ENCODE data around the gene BIN1. TPM values are rescaled to one million over a fixed set of nuclear protein-coding genes. Genes with fewer than 3 reads are reported as not detected.
"Not testable (repeated sequence)": the region's sequence is repeated elsewhere in the genome, so short reads cannot be mapped to it uniquely, and the experiment has no call there.

The BIN1 gene
- total RNA-seq, 1 experiment from 2014 or later: 89.3 TPM

DNA sequence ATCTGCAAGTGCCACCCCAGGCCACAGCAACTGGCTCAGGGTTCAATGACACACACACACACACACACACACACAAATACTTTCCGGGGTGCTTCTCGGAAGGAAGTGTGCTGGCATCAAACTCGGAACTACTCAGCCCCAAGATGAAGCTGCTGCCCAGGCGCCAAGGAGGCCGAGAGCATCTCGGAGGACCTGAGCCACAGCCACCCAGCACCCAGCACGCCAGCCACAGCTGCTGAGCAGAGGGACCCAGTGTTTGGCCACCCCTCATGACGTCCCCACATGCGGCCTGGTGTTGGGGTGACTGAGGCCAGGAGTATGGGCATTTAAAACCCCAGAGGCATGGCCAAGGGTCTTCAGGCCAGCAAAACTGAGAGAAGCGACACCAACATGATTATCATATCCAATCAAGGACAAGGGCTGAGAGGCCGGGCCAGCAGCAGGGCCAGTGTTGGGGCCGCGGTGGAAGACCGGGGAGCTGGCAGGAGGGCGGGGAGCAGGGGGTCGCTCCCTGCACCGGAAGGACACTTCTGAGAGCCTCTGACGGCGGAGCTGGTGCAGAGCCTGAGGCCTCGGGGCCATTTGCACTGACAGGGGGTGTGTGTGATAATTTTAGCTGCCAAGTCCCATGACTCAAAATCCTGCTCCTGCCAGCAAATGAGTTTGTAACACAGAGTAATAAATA lies 61.8 kb downstream of the BIN1 start:
- in situ Hi-C loops (cut with HindIII; ENCODE audit: low pct_unique_long_range_greater_than_20kb, low sequenced_read_pairs): no loop called here
- no peak for DNase-seq (ENCODE audit: low read depth)

DNA sequence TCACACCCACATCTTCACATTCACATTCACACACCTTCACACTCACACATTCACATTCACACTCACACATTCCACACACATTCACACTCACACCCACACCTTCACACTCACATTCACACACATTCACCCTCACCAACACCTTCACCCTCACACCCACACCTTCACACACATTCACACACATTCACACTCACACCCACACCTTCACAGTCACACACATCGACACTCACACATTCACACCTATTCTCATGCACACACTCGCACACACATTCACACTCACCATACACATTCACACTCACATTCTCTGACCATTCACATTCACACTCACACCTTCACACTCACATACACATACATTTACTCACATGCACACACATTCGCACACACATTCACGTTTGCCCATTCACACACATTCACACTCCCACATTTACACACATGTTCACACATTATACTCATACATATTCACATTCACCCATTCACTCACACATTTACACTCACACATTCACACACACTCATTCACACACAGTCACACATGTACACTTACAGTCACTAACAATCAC lies 62.7 kb downstream of the BIN1 start:
- in situ Hi-C loops (cut with HindIII; ENCODE audit: low pct_unique_long_range_greater_than_20kb, low sequenced_read_pairs): no loop called here
- no peak for DNase-seq (ENCODE audit: low read depth)

DNA sequence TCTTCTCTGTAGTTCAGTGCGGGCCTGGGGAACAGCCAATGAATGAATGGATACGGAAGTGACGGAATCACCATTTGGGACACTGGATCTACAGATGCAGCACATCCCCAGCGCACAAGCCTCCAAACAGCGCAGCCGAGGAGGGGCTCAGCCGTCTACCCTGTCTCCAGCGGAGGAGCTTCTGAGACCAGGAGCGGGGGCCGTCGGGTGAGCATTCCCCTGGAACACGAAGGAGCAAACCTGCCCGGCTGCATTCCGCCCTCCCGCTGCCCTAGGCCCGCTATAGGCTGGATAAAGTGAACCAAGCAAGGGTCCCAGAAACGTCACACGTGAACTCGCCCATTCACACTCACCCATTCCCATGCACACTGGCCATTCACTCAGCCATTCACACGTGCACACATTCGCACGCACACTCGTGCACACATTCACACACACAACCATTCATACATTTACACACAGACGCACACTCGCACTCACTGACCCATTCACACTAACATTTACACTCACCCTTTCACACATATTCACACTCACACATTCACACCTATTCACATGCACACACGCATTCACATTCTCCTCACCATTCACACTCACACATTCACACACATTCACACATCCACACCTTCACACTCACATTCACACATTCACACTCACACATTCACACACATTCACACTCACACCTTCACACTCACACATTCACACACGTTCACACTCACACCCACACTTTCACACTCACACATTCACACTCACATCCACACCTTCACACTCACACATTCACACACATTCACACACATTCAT lies 63.4 kb downstream of the BIN1 start:
- in situ Hi-C loops (cut with HindIII; ENCODE audit: low pct_unique_long_range_greater_than_20kb, low sequenced_read_pairs): no loop called here

DNA sequence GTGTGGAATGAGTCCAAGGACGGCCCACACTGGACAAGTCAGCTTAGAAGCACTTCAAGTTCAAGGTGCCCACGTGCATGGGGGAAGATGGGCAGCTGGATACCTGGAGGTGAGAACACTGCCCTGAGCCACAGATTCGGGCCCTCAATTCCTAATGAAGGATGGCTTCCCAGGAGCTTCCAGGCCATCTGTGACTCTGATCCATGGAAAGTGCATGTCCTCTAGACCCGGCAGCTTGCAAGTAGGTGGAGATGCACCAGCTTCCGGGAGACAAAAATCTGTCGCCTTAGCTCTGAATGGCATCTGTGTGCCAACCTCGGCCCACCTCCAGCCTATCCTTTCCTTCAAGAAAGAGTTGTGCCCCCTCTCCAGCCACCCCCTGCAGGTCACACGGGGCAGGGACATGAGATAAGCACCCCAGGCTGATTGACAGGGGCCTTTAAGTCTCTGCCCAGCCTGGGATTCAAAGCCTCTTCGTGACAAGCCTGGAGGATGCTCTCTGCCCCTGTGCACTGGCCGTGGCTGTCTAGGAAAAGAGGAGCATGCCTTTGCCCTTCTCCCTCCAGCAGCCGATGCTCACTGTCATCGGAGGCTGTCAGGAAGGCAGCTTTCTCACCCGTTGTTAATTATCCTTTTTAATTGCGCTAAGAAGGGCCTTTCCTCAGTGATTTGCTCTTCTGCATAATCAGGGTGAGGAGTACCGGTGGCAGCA lies 65.5 kb downstream of the BIN1 start:
- in situ Hi-C loops (cut with HindIII; ENCODE audit: low pct_unique_long_range_greater_than_20kb, low sequenced_read_pairs): no loop called here
- DNase-seq (ENCODE audit: low read depth): no peak

More for the DNA sequence above, 63.4 kb downstream of the BIN1 start:
- no peak for DNase-seq (ENCODE audit: low read depth)

DNA sequence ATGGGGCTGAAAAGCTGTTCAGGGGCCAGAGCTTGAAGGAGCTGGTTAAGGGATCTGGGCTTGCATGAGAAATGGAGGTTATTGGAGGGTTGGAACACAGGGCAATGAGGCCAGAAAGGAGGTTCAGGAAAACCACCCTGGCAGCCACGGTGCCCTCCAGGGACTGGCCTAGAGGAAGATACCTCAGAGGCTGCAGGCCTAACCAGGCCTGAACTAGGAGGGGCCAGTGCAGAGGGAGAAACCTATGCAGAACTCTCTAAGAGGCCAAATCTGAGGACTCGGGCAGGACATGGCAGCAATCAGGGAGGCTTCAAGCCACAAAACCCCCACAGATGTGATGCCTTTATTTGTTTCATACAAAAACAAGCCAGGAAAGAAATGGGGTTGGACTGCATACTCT lies 66.8 kb downstream of the BIN1 start:
- no peak for DNase-seq (ENCODE audit: low read depth)
- in situ Hi-C loops (cut with HindIII; ENCODE audit: low pct_unique_long_range_greater_than_20kb, low sequenced_read_pairs): no loop called here

DNA sequence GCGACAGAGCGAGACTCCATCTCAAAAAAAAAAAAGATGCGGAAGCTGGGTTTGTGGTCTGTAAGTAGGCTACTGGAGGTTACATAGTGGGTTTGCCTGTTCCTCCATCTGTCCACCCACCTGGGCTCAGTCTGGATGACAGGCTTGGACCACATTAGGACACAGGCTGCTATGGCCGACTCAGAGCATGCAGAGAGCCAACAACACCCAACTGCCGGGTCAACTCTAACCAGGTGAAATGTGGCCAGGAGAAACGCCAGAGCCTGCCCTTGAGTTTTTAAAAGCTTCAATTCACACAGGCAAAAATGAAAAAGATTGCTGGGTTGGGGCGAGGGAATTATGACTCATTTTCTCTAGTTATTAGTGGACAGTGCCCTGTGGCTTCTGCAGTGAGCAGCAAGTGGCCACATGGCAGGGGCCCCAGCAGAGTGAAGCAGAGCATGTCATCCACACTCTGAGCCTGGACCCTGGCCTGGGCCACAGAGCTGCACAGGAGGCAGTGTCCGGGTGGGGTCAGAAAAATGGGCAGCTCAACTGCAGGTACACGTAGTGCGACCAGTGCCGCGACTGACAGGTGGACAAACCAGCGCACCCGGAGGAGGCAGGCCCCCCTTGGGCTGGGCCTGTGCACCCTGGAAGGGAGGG lies 67.4 kb downstream of the BIN1 start:
- in situ Hi-C loops (cut with HindIII; ENCODE audit: low pct_unique_long_range_greater_than_20kb, low sequenced_read_pairs): no loop called here

DNA sequence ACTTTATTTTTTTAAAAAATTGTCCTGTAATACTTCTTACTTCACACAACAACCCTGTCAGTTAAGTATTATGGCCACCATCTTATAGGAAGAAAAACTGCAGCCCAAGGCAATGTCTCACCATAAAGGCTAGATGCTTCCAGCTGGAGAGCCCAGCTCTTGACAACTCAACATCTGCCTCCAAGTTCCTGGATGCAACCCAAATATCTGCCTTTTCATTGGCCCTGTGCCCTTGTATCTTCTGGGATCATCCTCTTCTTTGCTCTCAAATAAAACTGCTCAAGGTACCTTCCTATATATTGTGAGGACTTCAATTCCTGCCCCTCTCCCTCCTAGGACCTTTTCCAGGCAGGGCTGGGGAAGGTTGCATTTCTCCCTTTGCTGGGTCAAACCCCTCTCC lies 69.5 kb downstream of the BIN1 start:
- in situ Hi-C loops (cut with HindIII; ENCODE audit: low pct_unique_long_range_greater_than_20kb, low sequenced_read_pairs): no loop called here
- DNase-seq (ENCODE audit: low read depth): no peak

More for the DNA sequence above, 67.4 kb downstream of the BIN1 start:
- DNase-seq (ENCODE audit: low read depth): no peak

DNA sequence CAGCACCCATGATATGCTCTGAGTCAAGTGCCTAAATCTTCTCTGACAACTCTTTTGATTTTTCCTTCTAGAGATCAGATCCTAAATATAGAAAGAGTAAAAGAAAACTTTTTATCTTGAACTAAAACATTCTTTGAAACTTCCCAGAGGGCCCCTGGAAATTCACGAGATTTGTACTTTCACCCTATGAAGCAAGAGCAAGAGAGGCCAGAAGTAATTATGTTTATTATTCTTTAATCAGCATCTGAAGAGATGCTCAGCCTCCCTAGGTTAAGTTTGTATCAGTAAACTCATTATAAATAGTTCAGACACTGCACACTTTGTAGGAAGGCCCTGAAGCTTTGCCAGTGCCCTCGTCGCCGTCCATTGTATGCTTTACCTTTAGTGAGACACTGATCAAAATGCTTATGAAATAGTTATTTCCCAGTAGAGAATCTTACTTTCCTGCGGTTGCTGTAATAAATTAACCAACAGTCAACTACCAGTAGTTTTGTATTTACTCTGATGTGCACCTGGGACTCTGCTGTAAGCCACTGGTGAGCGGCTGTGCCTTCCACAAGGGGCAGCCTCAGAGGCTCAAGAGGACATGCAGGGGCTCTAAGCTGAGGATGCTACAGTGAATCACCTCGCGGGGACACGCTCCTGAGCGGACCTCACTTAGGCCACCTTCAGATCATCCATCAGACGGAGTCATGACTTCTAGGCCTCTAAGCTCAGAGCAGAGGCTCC lies 71.9 kb downstream of the BIN1 start:
- in situ Hi-C loops (cut with HindIII; ENCODE audit: low pct_unique_long_range_greater_than_20kb, low sequenced_read_pairs): no loop called here
- no peak for DNase-seq (ENCODE audit: low read depth)

DNA sequence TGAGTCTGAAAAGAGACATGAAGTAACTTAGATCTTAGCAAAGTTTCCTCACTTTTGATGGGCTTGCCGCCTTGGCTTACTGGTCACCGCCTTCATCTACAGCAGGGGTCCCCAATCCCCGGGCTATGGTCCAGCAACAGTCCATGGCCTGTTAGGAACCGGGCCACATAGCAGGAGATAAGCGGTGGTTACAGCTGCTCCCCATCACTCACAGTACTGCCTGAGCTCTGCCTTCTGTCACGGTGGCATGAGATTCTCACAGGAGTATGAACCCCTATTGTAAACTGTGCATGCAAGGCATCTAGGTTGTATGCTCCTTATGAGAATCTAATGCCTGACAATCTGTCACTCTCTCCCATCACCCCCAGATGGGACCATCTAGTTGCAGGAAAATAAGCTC lies 72.9 kb downstream of the BIN1 start:
- DNase-seq (ENCODE audit: low read depth): no peak
- in situ Hi-C loops (cut with HindIII; ENCODE audit: low pct_unique_long_range_greater_than_20kb, low sequenced_read_pairs): no loop called here

DNA sequence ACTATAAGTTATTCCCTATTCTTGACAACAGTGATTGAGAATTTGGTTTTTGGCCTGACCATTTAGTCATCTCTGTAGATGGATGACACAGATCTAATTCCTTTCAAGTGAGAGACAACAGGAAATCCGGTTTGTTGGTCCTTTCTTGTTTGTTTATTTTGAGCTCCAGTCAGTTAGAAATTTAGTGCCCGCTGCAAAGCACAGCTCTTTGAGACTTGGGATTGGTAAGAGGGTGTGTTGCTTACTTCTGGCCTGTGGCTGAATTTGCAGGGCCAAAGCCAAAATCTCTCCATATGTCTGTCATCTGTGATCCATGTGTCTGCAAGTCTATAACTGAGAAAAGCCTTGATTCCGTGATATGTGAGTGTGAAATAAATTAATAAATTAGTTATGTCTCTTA lies 74.3 kb downstream of the BIN1 start:
- in situ Hi-C loops (cut with HindIII; ENCODE audit: low pct_unique_long_range_greater_than_20kb, low sequenced_read_pairs): no loop called here
- DNase-seq (ENCODE audit: low read depth): no peak

DNA sequence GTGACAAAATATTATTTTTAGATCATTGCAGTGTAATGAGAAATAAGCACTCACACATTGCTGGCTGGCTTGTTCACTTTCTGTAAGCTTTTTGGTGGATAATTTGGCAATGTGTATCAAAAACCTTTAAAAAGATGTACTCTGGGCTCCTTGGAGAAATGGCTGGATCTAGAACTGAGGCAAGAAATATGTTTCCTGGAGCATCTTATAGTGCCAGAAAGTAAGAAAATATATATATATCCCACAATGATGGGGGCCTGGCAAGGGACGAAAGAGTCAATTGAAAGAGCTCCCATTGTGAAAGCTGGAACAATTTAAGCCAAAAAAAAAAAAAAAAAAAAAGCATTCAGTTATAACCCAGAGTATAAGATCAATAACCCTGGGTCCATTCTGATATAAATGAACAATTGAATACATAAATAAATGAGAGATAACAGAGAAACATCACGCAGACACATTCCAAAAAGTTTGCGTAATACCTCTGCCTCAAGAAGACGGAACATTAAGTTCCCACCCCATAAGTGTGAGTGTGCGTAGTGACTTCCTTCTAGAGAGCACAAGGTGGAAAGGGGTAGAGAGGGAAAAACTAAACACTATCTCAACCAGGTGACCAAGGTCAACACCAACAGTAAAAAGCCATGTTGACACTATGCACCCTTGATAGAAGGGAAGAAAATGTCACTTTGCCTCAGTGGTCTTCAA lies 77.5 kb downstream of the BIN1 start:
- in situ Hi-C loops (cut with HindIII; ENCODE audit: low pct_unique_long_range_greater_than_20kb, low sequenced_read_pairs): no loop called here
- DNase-seq (ENCODE audit: low read depth): no peak

DNA sequence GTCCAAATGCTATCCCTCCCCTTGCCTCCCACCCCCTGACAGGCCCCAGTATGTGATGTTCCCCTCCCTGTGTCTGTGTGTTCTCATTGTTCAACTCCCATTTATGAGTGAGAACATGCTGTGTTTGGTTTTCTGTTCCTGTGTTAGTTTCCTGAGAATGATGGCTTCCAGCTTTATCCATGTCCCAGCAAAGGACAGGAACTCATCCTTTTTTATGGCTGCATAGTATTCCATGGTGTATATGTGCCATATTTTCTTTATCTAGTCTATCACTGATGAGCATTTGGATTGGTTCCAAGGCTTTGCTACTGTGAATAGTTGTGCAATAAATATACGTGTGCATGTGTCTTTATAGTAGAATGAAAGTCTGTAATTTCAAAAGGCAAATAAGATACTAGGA lies 78.2 kb downstream of the BIN1 start:
- DNase-seq (ENCODE audit: low read depth); in situ Hi-C loops (cut with HindIII; ENCODE audit: low pct_unique_long_range_greater_than_20kb, low sequenced_read_pairs): not testable (repeated sequence)

DNA sequence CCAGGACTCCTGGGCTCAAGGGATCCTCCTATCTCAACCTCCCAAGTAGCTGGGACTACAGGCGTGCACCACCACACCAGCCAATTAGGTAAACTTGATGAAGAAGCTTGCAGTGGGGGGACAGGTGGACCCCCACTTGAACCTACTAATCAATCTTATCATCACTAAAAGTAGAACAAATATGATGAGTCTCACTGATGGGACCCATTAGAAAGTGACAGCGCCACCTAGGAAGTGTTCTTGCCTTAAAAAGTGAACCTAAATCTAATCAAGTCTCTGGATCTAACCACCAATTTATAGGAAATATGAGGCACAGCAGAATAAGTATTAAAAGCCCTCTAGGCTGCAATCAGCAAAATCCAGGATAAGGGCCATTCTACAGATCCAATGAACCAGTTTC lies 79.2 kb downstream of the BIN1 start:
- no peak for DNase-seq (ENCODE audit: low read depth)
- in situ Hi-C loops (cut with HindIII; ENCODE audit: low pct_unique_long_range_greater_than_20kb, low sequenced_read_pairs): no loop called here

DNA sequence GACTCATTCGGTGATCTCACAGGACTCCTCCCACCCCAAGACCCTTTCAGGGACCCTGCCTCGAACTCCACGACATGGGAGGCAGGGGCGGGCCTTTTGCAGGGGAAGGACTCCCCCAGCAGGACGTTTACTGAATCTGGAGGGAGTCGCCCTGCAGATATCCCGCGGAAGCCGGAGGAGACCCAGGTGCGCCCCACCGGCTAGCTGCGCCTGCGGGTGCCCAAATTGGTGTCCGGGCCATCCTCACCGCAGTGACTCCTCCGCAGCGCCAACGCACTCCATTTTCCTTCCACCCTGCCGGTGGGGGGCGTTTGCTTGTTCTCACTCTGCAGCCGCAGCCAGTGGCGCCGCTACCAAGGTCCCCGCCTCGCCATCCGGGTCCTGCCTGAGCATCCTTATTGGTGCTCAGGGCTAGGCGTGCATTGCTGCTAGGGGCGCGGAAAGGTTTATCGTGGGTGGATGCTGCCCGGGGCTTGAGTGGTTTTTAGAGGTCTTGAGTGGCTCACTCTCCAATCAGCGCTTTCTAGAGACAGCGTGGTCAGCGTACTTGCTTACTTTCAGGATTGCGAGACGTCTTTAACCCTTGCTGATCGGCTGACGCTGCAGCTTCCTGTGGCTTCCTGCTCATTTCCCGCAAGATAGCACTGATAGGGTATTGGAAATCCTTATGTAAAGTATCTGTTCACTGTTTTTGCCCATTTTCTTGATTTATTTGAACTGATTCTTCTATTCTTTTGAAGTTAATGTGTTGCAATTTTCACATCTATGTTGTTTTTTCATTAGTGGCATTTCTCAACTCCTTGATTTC lies 81.4 kb downstream of the BIN1 start:
- DNase-seq (ENCODE audit: low read depth): peak; percentile 81
- in situ Hi-C loops (cut with HindIII; ENCODE audit: low pct_unique_long_range_greater_than_20kb, low sequenced_read_pairs): no loop called here

DNA sequence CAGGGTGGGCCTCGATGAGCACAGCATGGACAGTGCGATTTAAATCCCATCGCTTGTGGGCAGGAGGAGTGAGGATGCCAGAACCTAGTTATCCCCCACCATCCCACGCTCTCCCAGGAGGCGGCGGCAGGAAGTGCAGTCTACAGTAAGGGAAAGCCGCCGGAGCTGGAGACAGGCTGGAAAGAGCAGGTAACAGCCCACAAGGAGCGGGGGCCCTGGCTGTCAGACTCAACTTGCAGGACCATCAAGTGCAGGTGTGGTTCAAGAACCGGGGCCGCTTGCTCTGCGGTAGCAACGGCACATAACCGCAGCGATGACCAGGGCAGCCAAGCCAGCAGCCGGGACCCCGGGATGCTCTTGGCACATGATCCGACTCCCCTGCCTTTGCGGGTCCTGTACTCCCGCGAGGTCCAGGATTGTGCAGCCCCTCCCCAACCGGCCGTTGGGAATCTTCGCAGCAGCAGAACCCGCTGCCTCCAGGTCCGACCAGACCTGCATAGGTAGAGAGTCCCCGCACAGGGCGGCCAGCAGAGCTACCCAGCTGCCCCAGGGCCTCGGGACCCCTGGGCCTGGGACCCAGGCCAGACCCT lies 82.1 kb downstream of the BIN1 start:
- DNase-seq (ENCODE audit: low read depth): peak; percentile 50
- in situ Hi-C loops (cut with HindIII; ENCODE audit: low pct_unique_long_range_greater_than_20kb, low sequenced_read_pairs): no loop called here

DNA sequence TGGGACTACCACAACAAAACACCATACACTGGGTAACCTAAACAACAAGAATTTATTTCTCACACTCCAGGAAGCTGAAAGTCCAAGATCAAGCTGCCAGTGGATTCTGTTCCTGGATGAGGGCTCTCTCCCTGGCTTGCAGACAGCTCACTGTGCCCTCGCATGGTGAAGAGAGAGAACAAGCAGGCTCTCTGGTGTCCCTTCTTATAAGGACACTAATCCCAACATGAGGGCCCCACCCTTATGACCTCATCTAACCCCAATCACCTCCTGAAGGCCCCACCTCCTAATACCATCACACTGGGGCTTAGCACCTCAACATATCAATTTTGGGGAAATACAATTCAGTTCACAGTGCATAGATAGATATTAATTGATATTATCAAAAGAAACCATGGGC lies 83.5 kb downstream of the BIN1 start:
- in situ Hi-C loops (cut with HindIII; ENCODE audit: low pct_unique_long_range_greater_than_20kb, low sequenced_read_pairs): no loop called here
- no peak for DNase-seq (ENCODE audit: low read depth)

Measured in Caki2 (cell line).